GM18951 (cell line): Measurements from ENCODE around the gene CAMKMT.

Experiments
- POLR2A ChIP-seq: IDR thresholded peaks from 4 replicates; pipeline ENCODE4 v1.6.1; 2011; ENCODE audit warnings: mild to moderate bottlenecking; ENCODE audit not compliant: insufficient read length, insufficient read depth; ENCODE audit errors: extremely low read depth
- in situ Hi-C: fragments of 300-500 bp; cut with MboI; formaldehyde crosslinking; loops from one replicate; pipeline ENCODE4 v1.12.0; 2022; ENCODE audit warnings: low sequenced_read_pairs, mixed read lengths, inconsistent platforms; ENCODE audit not compliant: unreplicated experiment

CAMKMT gene

DNA sequence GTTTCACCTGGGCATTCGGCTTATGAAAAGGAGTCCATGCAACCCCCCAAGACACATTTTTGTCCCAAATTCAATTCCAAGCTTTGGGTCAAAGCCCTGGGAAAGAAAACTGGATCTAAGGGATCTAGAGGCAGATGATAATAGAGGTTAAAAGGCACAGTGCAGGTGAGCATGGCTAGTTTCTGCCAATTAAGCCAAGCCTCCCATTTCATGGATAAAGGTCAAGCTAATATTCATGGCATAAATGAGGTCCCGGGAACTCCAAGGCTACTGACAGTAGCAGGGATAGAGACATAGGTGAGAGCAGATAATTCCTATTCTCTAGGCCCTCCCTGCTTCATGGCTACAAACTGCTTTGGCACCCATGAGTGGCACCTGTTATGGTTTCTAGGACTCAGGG is 83.1 kb downstream of the CAMKMT start:
- in situ Hi-C loops, result no loop called here
- TF ChIP-seq POLR2A, result no peak

DNA sequence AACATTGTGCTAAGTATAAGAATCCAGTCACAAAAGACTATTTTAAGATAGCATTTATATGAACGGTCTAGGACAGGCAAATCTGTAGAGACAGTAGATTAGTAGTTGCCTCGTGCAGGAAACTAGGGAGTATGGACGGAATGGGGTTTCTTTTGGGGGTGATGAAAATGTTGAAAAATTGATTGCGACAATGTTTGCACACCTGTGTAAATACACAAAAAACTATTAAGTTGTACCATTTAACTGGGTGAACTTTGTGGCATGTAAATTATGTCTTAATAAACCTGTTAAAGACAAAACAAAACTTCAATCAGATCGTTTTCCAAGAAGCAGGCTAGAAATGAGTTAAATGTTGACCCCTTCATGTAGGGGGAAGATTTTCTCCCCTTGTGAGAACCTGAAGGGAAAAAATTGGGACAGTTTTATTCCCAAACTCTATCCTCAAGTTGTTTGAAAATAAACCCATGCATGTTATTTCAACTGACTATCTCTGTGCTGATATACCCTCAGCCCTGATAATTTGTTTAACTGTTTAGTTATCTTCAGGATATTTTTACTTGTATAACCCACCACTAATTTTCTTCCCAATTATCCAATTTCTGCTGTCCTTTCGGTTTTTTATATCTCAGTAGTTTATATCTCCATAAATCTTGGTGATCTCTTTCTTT is 87.2 kb downstream of the CAMKMT start:
- in situ Hi-C loops, result no loop called here
- TF ChIP-seq POLR2A, result no peak

DNA sequence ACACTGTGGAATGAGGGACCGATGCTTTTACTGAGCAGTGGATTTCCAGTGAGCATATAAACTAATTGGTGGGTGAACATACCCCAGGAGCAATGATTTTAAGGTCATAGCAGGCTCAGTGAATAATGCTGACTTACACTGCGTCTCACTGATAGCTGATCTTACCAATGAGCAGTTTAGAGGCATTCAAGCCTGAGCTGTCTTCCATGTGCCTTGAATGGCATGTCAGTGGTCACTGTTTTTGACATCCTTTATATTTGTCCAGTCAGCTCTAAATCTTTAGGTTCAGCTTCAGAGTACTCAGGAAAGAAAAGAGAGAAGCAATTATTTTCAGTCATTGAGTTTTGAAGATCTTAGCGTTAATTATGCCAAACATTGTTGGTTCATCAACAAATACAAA is 88.3 kb downstream of the CAMKMT start:
- in situ Hi-C loops, result no loop called here

DNA sequence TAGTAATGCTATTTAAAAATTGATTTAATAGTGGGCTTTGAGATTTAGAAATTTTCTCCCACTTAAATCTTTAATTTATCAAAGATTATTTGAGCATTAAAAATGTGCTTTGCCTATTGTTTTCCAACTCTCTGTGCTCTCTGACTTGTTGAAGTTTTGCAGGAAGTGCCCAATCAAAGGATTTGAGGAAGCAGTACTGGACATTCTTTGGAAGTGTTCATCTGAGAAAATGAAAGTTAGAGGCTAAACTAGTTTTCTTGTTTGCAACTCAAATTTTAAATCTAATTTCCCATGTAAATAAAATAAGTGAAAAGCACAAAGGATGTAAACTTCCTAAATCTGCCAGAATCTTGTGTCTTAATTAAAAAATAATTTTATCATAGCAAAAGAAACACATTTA is 89.1 kb downstream of the CAMKMT start:
- TF ChIP-seq POLR2A, result no peak
- in situ Hi-C loops, result no loop called here

More for the DNA sequence above, 88.3 kb downstream of the CAMKMT start:
- no peak for TF ChIP-seq POLR2A

DNA sequence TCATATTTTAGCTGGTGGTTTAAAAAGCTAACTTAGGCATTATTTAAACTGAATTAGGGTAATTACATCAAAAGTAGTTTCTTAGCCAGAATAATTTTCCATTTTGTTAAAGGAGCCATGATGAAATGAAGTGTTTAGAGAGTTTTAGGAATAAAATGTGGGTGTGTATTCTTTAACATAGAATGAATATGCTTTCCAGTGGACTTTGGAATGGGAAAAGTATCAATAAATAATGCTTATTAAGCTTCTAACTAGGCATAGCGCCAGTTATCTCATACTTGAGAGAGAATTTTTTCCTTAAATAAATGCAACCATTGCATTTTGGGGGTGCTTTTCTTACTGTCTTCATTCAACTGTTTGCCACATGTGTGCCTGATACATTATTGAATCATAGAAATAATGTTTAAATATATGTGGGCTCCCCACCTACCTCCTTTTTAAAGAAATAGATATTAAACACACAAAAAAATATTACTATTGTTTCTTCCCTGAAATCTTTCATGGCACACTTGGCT is 90.4 kb downstream of the CAMKMT start:
- in situ Hi-C loops, result no loop called here
- TF ChIP-seq POLR2A, result no peak

DNA sequence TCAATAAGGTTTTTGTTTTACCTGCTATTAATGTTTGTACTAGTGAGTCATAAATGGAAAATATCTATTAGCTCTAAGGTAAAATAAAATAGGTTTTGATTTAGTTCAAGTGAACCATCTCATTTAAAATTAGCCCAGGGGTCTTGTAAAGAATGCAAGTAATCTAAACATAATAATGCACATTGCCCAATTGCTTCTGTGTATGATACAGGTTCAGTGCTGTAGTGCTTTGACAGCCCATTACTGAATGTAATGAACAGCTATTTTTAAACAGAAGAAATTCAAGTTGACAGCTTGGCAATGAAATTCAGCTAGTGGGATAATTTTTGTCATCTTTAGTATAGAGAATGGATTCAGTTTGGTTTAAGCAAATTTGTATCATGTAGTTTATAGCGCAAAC is 91.5 kb downstream of the CAMKMT start:
- no peak for TF ChIP-seq POLR2A
- in situ Hi-C loops, result no loop called here

DNA sequence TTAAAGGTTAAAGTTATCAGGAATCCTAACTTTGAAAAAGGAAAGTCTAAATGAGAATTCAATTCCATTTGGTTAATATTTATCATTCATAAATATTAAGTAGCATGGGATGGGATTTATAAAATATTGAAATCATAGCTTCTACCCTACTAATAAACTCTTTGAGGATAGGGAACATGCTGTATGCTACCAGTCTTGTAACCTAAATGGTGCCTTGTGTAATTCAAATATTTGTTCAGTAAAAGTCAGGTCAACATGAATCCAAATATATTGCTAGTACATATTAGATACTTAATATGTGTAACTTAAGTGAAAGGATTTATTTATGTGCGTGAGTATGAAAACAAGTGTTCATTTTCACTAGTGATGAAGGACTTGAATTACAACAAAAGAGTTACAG is 94.1 kb downstream of the CAMKMT start:
- in situ Hi-C loops, result no loop called here
- no peak for TF ChIP-seq POLR2A

DNA sequence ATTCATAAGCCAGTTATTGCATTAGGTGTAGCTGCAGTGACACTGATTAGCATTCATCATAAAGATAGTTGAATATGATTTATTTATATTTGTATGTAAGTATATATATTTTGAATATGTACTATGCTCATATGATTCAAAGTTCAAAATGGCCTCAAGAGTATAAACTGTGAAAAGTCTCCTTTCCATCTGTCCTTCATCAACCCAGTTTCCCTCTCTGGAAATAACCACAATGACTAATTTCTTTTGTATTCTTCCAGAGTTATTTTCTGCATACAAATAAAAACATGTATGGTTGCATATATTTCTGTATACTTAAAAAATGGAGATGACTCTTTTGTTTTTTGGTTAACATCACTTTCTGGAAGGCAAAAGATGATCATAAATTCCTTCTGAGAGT is 95.2 kb downstream of the CAMKMT start:
- in situ Hi-C loops, result no loop called here
- TF ChIP-seq POLR2A, result no peak

DNA sequence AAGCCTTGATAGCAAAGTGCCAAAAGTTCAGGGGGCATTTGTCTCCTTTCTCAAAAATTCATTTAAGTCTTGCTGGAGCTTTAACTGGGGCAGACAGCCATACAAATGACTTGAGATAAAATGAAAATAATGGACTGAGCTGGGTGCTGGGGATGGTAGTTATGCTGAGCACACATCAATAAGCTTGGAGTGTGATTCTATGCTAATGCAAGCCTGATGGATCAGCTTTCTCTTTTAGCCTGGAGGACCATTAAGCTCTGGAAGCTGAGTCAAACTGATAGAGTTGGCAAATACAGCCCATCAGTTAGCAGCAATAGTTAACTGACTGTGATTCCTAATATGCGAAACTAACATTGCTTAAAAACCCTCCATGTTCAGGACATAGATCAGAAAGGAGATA is 98.0 kb downstream of the CAMKMT start:
- no peak for TF ChIP-seq POLR2A
- in situ Hi-C loops, result no loop called here

DNA sequence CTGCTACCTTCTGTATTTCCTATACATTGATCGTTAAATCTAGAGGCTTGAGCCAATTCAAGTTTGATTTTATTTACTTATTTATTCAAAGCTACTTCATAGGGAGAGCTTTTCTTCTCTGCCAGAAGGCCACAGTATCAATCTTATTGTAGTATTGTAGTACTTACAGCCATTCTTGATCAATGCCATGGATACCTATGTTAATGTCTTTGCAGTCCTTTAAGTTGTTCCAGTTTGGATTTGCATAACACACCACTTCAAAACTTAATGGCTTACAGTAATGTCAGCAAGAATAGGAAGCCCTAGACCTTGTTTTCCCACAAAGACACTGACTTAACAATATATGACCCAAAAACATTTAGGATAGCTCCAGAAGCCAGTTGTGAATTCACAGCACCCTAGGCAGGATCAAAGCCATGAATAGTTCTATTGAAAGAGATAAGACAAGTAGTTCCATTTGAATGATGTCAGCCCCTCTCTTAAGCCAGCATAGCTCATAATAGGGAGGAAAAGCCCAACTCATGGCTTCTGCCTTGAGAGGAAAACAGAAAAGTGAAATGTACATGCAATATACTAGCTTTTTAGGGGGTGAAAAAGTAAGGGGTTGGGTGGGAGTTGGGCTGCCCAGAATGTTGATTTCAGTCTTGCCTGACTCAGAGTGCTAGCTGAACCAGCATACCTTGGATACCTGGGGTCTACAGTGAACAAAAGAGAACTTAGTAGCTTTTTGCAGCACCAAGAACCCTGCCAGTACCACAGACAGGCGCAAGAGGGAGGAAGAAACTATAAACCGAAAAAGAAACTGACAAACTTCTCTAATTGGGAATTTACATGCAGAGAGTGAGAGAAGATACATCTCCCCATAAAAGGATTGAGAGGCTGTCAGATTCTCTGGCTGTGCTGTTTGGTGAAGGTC is 101.4 kb downstream of the CAMKMT start:
- no peak for TF ChIP-seq POLR2A

DNA sequence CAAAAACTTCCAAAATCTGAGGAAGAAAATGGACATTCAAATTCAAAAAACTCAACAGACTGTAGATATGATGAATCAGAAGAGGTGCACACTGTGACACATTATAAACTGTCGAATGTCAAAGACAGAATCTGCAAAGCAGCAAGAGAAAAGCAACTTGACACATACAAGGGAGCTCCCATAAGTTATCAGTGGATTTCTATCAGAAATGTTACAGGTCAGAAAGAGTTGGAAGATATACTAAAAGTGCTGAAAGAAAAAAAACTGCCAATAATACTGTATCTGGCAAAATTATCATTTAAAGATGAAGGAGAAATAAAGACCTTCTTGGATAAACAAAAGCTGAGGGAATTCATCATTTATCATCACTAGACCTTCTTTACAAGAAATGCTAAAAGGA is 102.7 kb downstream of the CAMKMT start:
- no peak for TF ChIP-seq POLR2A
- in situ Hi-C loops, result no loop called here

More for the DNA sequence above, 101.4 kb downstream of the CAMKMT start:
- in situ Hi-C loops, result no loop called here

DNA sequence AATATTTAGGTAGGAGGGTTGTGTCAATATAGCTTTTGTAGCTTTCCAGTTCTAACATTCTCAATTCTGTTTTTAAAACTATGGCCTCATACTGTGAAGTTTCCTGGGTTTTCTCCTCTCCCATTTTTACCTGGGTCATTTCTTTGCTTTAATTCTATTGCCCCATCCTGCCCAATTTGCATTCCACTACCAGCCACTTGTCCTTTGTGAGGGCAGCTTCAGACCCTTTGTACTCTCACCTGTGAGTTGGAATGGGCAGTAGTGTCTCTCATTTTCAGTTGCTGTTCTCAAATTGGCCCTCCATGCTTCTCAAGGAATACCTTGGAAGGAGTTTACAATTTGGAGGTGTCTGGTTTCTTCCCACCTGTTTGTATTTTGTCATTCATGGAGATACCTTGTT is 108.4 kb downstream of the CAMKMT start:
- TF ChIP-seq POLR2A, result no peak
- in situ Hi-C loops, result no loop called here

DNA sequence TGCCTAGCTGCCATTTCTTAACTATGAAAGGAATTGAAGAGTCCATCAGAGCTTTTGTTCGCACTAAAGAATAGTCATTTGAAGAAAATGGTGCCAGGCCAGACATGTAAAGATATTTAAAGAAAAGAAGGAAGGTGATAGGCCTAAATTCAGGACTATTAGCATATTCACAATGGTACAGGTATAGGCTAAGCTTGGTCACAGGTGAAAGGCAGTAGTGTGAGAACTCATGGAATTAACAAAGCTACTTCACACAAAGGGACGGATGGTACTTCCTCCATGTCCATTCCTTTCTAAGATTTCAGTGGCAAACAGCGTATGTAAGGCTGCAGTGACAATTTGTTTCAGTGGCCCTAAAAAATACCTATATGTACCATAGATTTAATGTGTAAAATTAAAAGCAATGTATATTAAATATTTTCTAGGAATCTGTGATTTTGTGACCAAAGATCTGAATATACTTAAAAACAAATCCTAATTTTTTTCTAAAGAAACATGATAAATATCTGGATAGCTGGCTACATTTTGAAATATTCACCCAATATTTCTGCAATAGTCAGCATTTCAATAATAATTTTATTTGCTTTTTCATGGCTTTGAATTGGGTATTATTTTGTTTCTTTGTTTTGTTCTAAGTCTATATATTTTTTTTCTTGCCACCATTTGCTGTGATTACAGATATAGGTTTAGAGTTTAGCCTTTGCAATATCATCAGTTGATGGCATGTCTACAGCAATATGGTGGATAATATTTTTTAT is 116.1 kb downstream of the CAMKMT start:
- in situ Hi-C loops, result loop anchor here (25.0 kb wide), 2 partner anchors 391 to 484 kb away; no protein-coding TSS in a partner anchor
- TF ChIP-seq POLR2A, result no peak
